Uterus (tissue), 2 donors: ENCODE measurements around the gene SMCO4.

Experiments
- CTCF ChIP-seq, 4 experiments: fragments of 200-600 bp in 2 of 4; fragments of 450-650 bp in 2 of 4; sonication (generic) in 2 of 4; IDR thresholded peaks; one replicate each; pipeline ENCODE4 v1.5.1; 2016 to 2019; ENCODE audit warnings: antibody characterized with exemption in 4 of 4, mild to moderate bottlenecking in 2 of 4, moderate library complexity in 1 of 4
- POLR2A ChIP-seq, 2 donors: fragments of 450-650 bp; IDR thresholded peaks; one replicate each; pipeline ENCODE4 v1.6.1; 2016; ENCODE audit warnings: antibody characterized with exemption in 2 of 2, mild to moderate bottlenecking in 1 of 2, moderate library complexity in 1 of 2

DNA sequence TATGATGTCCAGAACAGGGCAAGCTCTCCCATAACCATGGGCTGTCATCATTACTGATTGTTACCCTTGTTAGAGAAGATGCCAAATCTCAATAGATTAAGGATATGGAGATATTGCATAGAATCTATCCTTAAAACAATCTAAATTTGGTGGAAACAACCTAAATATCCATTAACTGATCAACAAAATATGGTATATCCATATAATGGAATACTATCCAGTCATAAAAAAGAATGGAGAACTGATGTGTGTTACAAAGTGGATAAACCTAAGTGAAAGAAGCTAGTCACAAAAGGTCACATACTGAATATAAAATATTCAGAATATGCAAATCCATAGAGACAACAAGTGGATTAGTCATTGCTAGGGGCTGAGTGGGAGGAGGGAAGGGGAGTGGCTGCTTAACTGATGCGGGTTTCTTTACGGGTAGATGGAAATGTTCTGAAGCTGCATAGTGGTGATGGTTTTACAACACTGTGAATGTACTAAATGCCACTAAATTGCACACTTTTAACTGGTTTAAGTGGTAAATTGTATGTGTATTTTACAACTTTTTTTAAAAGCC is 36.1 kb upstream of the SMCO4 start:
- TF ChIP-seq POLR2A (IDR thresholded peaks at IDR 0.05) (no peak), CTCF (IDR thresholded peaks at IDR 0.05) (no peak)
